Measurements from ENCODE around the gene ICAM5.

- TF ChIP-seq CTCF (IDR thresholded peaks at IDR 0.05) (no peak), POLR2A (IDR thresholded peaks at IDR 0.05) (no peak)
Observed at GRCh38 chr19:10317045-10317856, 27.5 kb downstream of the ICAM5 start.

Data from esophagus squamous epithelium (tissue), 4 donors.